ENCODE results near the gene TOMM7. TPM values are rescaled to one million over a fixed set of nuclear protein-coding genes. Genes with fewer than 3 reads are reported as not detected.

The TOMM7 gene
- total and polyA plus RNA-seq, 9 of the 15 experiments (the other 6 are each of a cell fraction or from before 2014, with no cell fraction given): 283 to 1,717 (median 638) TPM

DNA sequence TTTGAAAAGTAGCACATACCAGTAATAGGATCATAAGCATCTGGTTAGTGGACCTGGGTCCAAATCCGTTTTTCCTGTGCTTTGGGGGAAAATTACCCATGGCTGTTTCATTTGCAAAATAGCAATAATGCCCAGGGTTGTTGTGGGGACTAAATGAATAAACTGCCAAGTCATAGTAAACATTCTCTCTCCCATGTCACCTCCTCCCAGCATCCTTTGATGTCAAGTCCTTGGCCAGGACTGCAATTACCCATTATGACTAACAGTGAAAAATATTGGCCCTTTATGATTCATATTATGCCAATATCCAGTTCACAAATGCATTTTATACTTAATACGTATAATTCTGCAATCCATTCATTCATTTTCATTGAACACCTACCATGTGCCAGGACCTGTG lies 23.0 kb downstream of the TOMM7 start:
- H3K36me3 ChIP-seq (ENCODE audit: control insufficient read depth, insufficient read depth, low read length): no peaks in the 10 kb centered on the region
- H3K9me3 ChIP-seq (replicated peaks; ENCODE audit: control insufficient read depth, insufficient read depth, low read depth, low read length): no peaks in the 10 kb centered on the region; the same call in 1 of the 2 replicates
- FAIRE-seq: no peak
- 42% methylated on average over 2 of the region's 2 CpGs for WGBS (ENCODE audit: insufficient coverage, low coverage, missing lambda C conversion rate)
- no peak overlapping the region for H3K27ac ChIP-seq (ENCODE audit: extremely low read depth, low read depth, low read length)
- intact Hi-C loops (cut with micrococcal nuclease) (no loop called here), in situ Hi-C loops (cut with MboI) (no loop called here)
- no peaks in the 10 kb centered on the region for H4K20me1 ChIP-seq (replicated peaks; ENCODE audit: control insufficient read depth, insufficient read depth, low read length)
- no peaks in the 10 kb centered on the region for H3K4me1 ChIP-seq (replicated peaks in 1 of 2; ENCODE audit: control insufficient read depth in 2 of 2, insufficient read depth in 2 of 2, low read length in 2 of 2)
- H3K27me3 ChIP-seq (ENCODE audit: control insufficient read depth in 2 of 2, insufficient read depth in 2 of 2, low read length in 2 of 2): no peaks in the 10 kb centered on the region
- no peak overlapping the region for H3K4me3 ChIP-seq
- ChIA-PET POLR2A (no interaction called here), CTCF (ENCODE audit: low intra/inter-chr PET ratio) (no interaction called here)
- no peak overlapping the region for H3K4me2 ChIP-seq (ENCODE audit: insufficient read depth, low read length)
- H3K9ac ChIP-seq (ENCODE audit: insufficient read depth in 1 of 2, low read depth in 2 of 2, low read length in 2 of 2): no peak overlapping the region
- BruUV-seq (replicated peaks): no TSS peak
- H2AFZ ChIP-seq (ENCODE audit: low read depth, low read length): no peak overlapping the region
- H3K9me1 ChIP-seq (ENCODE audit: control insufficient read depth, insufficient read depth, low read length): no peaks in the 10 kb centered on the region
- no peaks in the 10 kb centered on the region for H3K79me2 ChIP-seq (ENCODE audit: control insufficient read depth, insufficient read depth, low read length)
- DNase-seq (ENCODE audit: extremely low read depth in 1 of 4, low spot score in 3 of 4): no peak
- no peak for ATAC-seq
- TF ChIP-seq ZNF316 (IDR thresholded peaks at IDR 0.05): 0 out of 2 replicates have a peak, but pooled peaks have one; percentile 12
- no peak for TF ChIP-seq GABPB1 (CRISPR knock-in tag; IDR thresholded peaks at IDR 0.05)

DNA sequence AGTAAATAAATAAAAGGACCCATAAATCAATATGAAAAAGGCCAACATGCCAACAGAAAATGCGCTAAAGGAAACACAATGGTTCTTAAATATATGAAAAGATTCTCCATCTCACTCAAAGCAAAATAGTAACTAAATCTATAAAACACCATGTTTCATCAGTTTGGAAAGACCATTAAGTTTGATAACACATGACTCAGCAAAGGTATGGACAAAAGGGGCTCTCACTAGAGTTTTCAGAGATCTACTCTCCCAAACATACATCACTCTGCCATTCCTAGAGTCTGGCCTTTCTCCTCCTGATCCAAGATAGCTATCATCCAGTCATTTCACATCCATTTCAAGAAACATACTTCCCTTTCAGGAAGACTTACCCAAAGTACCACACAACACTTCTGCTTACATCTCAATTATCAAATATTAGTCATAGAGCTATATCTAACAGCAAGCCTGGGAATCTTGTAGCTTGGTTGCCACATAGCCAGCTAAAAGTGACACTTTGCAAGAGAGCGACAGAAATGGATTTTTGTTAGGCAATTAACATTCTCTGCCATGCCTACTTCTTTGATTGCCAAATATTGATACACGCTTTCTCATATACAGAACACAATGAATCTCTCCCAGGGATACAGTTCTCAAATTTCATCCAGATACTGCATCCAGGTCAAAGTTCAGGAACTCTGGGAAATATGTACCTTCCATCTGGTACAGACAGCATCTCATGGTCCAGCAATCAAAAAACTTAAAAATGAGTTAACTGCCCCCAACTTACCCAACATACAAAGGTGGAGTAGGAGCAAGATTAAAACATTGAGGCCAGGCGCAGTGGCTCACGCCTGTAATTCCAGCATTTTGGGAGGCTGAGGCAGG lies 28.8 kb downstream of the TOMM7 start:
- no peaks in the 10 kb centered on the region for H3K9me1 ChIP-seq (ENCODE audit: control insufficient read depth, insufficient read depth, low read length)
- no peak overlapping the region for H3K9ac ChIP-seq (ENCODE audit: insufficient read depth in 1 of 2, low read depth in 2 of 2, low read length in 2 of 2)
- intact Hi-C loops (cut with micrococcal nuclease) (no loop called here), in situ Hi-C loops (cut with MboI) (no loop called here)
- no peaks in the 10 kb centered on the region for H3K27me3 ChIP-seq (ENCODE audit: control insufficient read depth in 2 of 2, insufficient read depth in 2 of 2, low read length in 2 of 2)
- no peak for ATAC-seq
- no peak overlapping the region for H2AFZ ChIP-seq (ENCODE audit: low read depth, low read length)
- no peak overlapping the region for H3K27ac ChIP-seq (ENCODE audit: extremely low read depth, low read depth, low read length)
- H3K4me2 ChIP-seq (ENCODE audit: insufficient read depth, low read length): no peak overlapping the region
- no peaks in the 10 kb centered on the region for H4K20me1 ChIP-seq (replicated peaks; ENCODE audit: control insufficient read depth, insufficient read depth, low read length)
- H3K4me3 ChIP-seq: no peak overlapping the region
- no peaks in the 10 kb centered on the region for H3K36me3 ChIP-seq (ENCODE audit: control insufficient read depth, insufficient read depth, low read length)
- H3K79me2 ChIP-seq (ENCODE audit: control insufficient read depth, insufficient read depth, low read length): no peaks in the 10 kb centered on the region
- no peaks in the 10 kb centered on the region; the same call in 1 of the 2 replicates for H3K9me3 ChIP-seq (replicated peaks; ENCODE audit: control insufficient read depth, insufficient read depth, low read depth, low read length)
- no TSS peak for BruUV-seq (replicated peaks)
- WGBS (ENCODE audit: insufficient coverage, low coverage, missing lambda C conversion rate): 62% methylated on average over 5 of the region's 5 CpGs
- DNase-seq (ENCODE audit: extremely low read depth in 1 of 4, low spot score in 3 of 4): no peak
- no peak for FAIRE-seq
- no peaks in the 10 kb centered on the region for H3K4me1 ChIP-seq (replicated peaks in 1 of 2; ENCODE audit: control insufficient read depth in 2 of 2, insufficient read depth in 2 of 2, low read length in 2 of 2)
- POLR2A ChIA-PET: no interaction called here
- CTCF ChIA-PET (ENCODE audit: low intra/inter-chr PET ratio): no interaction called here
- TF ChIP-seq NFE2 (IDR thresholded peaks at IDR 0.05; ENCODE audit: low read depth): peak; percentile 36; the same call in 1 of the 2 replicates
- no peak for TF ChIP-seq ELF1 (tag; IDR thresholded peaks at IDR 0.05)
- no peak for TF ChIP-seq KDM5B (IDR thresholded peaks at IDR 0.05; ENCODE audit: insufficient replicate concordance, low read depth, low read length)
- no peak for TF ChIP-seq ZNF592 (IDR thresholded peaks at IDR 0.05)
- TF ChIP-seq ARHGAP35 (IDR thresholded peaks at IDR 0.05; ENCODE audit: partially characterized antibody): no peak
- no peak for TF ChIP-seq POLR2H (tag; IDR thresholded peaks at IDR 0.05; ENCODE audit: low read depth)
- TF ChIP-seq ZBTB1 (CRISPR knock-in tag; IDR thresholded peaks at IDR 0.05; ENCODE audit: borderline replicate concordance, low read depth): no peak
- TF ChIP-seq SP1 (CRISPR knock-in tag; IDR thresholded peaks at IDR 0.05): no peak

Data from K562 (cell line).